ENCODE measurements around the gene POT1. TPM values are rescaled to one million over a fixed set of nuclear protein-coding genes. Genes with fewer than 3 reads are reported as not detected.

POT1 gene
- total and polyA plus RNA-seq, 2 experiments from 2014 or later: 12.0 to 40.4 TPM

DNA sequence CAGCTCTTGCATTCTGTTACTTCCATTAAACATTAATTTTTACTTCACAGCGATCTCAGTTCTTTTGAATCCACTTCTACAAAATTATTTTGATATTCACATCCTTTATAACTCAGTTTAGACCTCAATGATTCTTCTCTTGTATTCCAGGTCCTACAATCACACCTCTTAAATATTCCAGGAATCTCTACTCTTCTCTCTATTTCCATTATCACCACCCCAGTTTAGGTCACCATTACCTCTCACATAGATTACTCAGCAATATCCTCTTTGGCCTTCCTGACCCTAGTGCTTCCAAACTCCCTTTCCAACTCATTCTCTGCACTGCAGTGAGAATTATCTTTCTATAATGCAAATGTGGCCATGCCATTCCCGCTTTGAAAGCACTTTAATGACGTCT is 136.9 kb downstream of the POT1 start:
- no peak for ATAC-seq
- no peaks in the 10 kb centered on the region for H3K36me3 Mint-ChIP-seq (ENCODE audit: low read depth)

DNA sequence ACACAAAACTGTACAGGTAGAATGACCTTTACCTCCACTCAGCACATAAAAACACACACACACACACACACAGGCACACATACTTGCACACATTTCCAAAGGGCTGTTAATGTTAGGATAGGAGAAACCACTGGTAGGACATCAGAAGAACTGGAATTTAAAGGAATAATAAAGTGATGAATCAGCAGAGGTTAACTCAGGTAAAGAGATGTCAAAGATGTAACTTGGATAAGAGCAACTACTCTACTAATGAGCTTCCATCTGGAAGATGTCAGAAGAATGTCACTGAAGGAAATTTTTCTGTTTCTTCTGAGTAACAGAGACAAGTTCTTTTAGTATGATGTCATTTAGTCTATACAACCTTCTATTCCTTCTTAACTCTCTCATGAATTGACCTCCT is 137.6 kb downstream of the POT1 start:
- Histone ChIP-seq H3K4me1 (ENCODE audit: insufficient read depth) (no peaks in the 10 kb centered on the region), H3K27me3 (ENCODE audit: insufficient read depth) (no peaks in the 10 kb centered on the region), H3K9me2 (ENCODE audit: insufficient read depth) (no peaks in the 10 kb centered on the region), H3F3A (replicated peaks; ENCODE audit: low read depth) (no peaks in the 10 kb centered on the region), H3K36me3 (ENCODE audit: insufficient read depth) (no peaks in the 10 kb centered on the region), H2AFZ (no peak overlapping the region), H3K4me3 (no peak overlapping the region), H3K27ac (ENCODE audit: low read depth) (no peak overlapping the region), H3K4me2 (no peak overlapping the region), H3K79me2 (replicated peaks; ENCODE audit: insufficient read depth) (no peaks in the 10 kb centered on the region), H4K20me1 (replicated peaks; ENCODE audit: insufficient read depth) (no peaks in the 10 kb centered on the region)
- Mint-ChIP-seq H3K27ac (no peak overlapping the region), H3K9me3 (no peaks in the 10 kb centered on the region; the same call in 2 of the 3 replicates), H3K4me3 (no peak overlapping the region), H3K4me1 (peaks cover 16% of the 10 kb centered on the region; the same call in 2 of the 3 replicates), H3K36me3 (ENCODE audit: low read depth) (no peaks in the 10 kb centered on the region), H3K27me3 (ENCODE audit: insufficient read depth, low read depth, poor library complexity) (no peaks in the 10 kb centered on the region)
- ATAC-seq (no peak), DNase-seq (ENCODE audit: low spot score) (no peak)
- TF ChIP-seq POLR2AphosphoS5 (IDR thresholded peaks at IDR 0.05; ENCODE audit: low read depth) (no peak), STAT1 (IDR thresholded peaks at IDR 0.05; ENCODE audit: unreplicated experiment) (no peak), EZH2 (IDR thresholded peaks at IDR 0.05; ENCODE audit: low read depth, unreplicated experiment) (no peak), EZH2phosphoT487 (IDR thresholded peaks at IDR 0.05; ENCODE audit: unreplicated experiment) (no peak), JUNB (IDR thresholded peaks at IDR 0.05; ENCODE audit: unreplicated experiment) (no peak), ZNF114 (CRISPR knock-in tag; IDR thresholded peaks at IDR 0.05) (no peak), NANOG (IDR thresholded peaks at IDR 0.05; ENCODE audit: borderline replicate concordance) (no peak)
- TF ChIP-seq, protein P1, sequence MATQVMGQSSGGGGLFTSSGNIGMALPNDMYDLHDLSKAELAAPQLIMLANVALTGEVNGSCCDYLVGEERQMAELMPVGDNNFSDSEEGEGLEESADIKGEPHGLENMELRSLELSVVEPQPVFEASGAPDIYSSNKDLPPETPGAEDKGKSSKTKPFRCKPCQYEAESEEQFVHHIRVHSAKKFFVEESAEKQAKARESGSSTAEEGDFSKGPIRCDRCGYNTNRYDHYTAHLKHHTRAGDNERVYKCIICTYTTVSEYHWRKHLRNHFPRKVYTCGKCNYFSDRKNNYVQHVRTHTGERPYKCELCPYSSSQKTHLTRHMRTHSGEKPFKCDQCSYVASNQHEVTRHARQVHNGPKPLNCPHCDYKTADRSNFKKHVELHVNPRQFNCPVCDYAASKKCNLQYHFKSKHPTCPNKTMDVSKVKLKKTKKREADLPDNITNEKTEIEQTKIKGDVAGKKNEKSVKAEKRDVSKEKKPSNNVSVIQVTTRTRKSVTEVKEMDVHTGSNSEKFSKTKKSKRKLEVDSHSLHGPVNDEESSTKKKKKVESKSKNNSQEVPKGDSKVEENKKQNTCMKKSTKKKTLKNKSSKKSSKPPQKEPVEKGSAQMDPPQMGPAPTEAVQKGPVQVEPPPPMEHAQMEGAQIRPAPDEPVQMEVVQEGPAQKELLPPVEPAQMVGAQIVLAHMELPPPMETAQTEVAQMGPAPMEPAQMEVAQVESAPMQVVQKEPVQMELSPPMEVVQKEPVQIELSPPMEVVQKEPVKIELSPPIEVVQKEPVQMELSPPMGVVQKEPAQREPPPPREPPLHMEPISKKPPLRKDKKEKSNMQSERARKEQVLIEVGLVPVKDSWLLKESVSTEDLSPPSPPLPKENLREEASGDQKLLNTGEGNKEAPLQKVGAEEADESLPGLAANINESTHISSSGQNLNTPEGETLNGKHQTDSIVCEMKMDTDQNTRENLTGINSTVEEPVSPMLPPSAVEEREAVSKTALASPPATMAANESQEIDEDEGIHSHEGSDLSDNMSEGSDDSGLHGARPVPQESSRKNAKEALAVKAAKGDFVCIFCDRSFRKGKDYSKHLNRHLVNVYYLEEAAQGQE (IDR thresholded peaks at IDR 0.05; ENCODE audit: unreplicated experiment): no peak
- TF ChIP-seq, protein P2, sequence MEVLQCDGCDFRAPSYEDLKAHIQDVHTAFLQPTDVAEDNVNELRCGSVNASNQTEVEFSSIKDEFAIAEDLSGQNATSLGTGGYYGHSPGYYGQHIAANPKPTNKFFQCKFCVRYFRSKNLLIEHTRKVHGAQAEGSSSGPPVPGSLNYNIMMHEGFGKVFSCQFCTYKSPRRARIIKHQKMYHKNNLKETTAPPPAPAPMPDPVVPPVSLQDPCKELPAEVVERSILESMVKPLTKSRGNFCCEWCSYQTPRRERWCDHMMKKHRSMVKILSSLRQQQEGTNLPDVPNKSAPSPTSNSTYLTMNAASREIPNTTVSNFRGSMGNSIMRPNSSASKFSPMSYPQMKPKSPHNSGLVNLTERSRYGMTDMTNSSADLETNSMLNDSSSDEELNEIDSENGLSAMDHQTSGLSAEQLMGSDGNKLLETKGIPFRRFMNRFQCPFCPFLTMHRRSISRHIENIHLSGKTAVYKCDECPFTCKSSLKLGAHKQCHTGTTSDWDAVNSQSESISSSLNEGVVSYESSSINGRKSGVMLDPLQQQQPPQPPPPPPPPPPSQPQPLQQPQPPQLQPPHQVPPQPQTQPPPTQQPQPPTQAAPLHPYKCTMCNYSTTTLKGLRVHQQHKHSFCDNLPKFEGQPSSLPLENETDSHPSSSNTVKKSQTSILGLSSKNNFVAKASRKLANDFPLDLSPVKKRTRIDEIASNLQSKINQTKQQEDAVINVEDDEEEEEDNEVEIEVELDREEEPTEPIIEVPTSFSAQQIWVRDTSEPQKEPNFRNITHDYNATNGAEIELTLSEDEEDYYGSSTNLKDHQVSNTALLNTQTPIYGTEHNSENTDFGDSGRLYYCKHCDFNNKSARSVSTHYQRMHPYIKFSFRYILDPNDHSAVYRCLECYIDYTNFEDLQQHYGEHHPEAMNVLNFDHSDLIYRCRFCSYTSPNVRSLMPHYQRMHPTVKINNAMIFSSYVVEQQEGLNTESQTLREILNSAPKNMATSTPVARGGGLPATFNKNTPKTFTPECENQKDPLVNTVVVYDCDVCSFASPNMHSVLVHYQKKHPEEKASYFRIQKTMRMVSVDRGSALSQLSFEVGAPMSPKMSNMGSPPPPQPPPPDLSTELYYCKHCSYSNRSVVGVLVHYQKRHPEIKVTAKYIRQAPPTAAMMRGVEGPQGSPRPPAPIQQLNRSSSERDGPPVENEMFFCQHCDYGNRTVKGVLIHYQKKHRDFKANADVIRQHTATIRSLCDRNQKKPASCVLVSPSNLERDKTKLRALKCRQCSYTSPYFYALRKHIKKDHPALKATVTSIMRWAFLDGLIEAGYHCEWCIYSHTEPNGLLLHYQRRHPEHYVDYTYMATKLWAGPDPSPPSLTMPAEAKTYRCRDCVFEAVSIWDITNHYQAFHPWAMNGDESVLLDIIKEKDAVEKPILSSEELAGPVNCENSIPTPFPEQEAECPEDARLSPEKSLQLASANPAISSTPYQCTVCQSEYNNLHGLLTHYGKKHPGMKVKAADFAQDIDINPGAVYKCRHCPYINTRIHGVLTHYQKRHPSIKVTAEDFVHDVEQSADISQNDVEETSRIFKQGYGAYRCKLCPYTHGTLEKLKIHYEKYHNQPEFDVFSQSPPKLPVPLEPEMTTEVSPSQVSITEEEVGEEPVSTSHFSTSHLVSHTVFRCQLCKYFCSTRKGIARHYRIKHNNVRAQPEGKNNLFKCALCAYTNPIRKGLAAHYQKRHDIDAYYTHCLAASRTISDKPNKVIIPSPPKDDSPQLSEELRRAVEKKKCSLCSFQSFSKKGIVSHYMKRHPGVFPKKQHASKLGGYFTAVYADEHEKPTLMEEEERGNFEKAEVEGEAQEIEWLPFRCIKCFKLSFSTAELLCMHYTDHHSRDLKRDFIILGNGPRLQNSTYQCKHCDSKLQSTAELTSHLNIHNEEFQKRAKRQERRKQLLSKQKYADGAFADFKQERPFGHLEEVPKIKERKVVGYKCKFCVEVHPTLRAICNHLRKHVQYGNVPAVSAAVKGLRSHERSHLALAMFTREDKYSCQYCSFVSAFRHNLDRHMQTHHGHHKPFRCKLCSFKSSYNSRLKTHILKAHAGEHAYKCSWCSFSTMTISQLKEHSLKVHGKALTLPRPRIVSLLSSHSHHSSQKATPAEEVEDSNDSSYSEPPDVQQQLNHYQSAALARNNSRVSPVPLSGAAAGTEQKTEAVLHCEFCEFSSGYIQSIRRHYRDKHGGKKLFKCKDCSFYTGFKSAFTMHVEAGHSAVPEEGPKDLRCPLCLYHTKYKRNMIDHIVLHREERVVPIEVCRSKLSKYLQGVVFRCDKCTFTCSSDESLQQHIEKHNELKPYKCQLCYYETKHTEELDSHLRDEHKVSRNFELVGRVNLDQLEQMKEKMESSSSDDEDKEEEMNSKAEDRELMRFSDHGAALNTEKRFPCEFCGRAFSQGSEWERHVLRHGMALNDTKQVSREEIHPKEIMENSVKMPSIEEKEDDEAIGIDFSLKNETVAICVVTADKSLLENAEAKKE (CRISPR knock-in tag; IDR thresholded peaks at IDR 0.05): no peak
- TF ChIP-seq, protein P3, sequence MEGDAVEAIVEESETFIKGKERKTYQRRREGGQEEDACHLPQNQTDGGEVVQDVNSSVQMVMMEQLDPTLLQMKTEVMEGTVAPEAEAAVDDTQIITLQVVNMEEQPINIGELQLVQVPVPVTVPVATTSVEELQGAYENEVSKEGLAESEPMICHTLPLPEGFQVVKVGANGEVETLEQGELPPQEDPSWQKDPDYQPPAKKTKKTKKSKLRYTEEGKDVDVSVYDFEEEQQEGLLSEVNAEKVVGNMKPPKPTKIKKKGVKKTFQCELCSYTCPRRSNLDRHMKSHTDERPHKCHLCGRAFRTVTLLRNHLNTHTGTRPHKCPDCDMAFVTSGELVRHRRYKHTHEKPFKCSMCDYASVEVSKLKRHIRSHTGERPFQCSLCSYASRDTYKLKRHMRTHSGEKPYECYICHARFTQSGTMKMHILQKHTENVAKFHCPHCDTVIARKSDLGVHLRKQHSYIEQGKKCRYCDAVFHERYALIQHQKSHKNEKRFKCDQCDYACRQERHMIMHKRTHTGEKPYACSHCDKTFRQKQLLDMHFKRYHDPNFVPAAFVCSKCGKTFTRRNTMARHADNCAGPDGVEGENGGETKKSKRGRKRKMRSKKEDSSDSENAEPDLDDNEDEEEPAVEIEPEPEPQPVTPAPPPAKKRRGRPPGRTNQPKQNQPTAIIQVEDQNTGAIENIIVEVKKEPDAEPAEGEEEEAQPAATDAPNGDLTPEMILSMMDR (conservative IDR thresholded peaks at IDR 0.05; ENCODE audit: low read depth in 2 of 2): no peak

More for the DNA sequence above, 136.9 kb downstream of the POT1 start:
- no peak overlapping the region for H3K27ac ChIP-seq (ENCODE audit: low read depth)
- no peaks in the 10 kb centered on the region for H3K36me3 ChIP-seq (ENCODE audit: insufficient read depth)
- H3F3A ChIP-seq (replicated peaks; ENCODE audit: low read depth): no peaks in the 10 kb centered on the region
- H3K4me1 Mint-ChIP-seq: peaks cover 16% of the 10 kb centered on the region; the same call in 2 of the 3 replicates
- no peaks in the 10 kb centered on the region for H3K9me2 ChIP-seq (ENCODE audit: insufficient read depth)
- H3K27ac Mint-ChIP-seq: no peak overlapping the region
- H3K27me3 ChIP-seq (ENCODE audit: insufficient read depth): no peaks in the 10 kb centered on the region
- no peaks in the 10 kb centered on the region for H3K79me2 ChIP-seq (replicated peaks; ENCODE audit: insufficient read depth)
- no peaks in the 10 kb centered on the region for H3K27me3 Mint-ChIP-seq (ENCODE audit: insufficient read depth, low read depth, poor library complexity)
- H3K4me2 ChIP-seq: no peak overlapping the region
- H4K20me1 ChIP-seq (replicated peaks; ENCODE audit: insufficient read depth): no peaks in the 10 kb centered on the region
- DNase-seq (ENCODE audit: low spot score): no peak
- TF ChIP-seq ZNF331 (CRISPR knock-in tag; IDR thresholded peaks at IDR 0.05; ENCODE audit: low read depth) (no peak), CREB1 (CRISPR knock-in tag; IDR thresholded peaks at IDR 0.05; ENCODE audit: low read depth) (no peak), ZNF114 (CRISPR knock-in tag; IDR thresholded peaks at IDR 0.05) (no peak), EZH2 (IDR thresholded peaks at IDR 0.05; ENCODE audit: low read depth, unreplicated experiment) (no peak), STAT1 (IDR thresholded peaks at IDR 0.05; ENCODE audit: unreplicated experiment) (no peak), EZH2phosphoT487 (IDR thresholded peaks at IDR 0.05; ENCODE audit: unreplicated experiment) (no peak)
- H3K4me3 ChIP-seq: no peak overlapping the region
- no peaks in the 10 kb centered on the region for H3K4me1 ChIP-seq (ENCODE audit: insufficient read depth)
- no peak overlapping the region for H3K4me3 Mint-ChIP-seq
- H2AFZ ChIP-seq: no peak overlapping the region
- H3K9me3 Mint-ChIP-seq: no peaks in the 10 kb centered on the region; the same call in 2 of the 3 replicates

Data from GM23338 (cell line).